Retina (tissue), 1 donor: ENCODE measurements around the gene DSCAML1.

Experiments
- DNase-seq: peaks from one replicate; pipeline ENCODE4 v3.0.0-alpha.2; 2016

The DSCAML1 gene

GRCh38 chr11:117604336-117604995 is 192.6 kb downstream of the DSCAML1 start:
- DNase-seq, result no peak

GRCh38 chr11:117603932-117604331 is 193.1 kb downstream of the DSCAML1 start:
- no peak for DNase-seq

DNA sequence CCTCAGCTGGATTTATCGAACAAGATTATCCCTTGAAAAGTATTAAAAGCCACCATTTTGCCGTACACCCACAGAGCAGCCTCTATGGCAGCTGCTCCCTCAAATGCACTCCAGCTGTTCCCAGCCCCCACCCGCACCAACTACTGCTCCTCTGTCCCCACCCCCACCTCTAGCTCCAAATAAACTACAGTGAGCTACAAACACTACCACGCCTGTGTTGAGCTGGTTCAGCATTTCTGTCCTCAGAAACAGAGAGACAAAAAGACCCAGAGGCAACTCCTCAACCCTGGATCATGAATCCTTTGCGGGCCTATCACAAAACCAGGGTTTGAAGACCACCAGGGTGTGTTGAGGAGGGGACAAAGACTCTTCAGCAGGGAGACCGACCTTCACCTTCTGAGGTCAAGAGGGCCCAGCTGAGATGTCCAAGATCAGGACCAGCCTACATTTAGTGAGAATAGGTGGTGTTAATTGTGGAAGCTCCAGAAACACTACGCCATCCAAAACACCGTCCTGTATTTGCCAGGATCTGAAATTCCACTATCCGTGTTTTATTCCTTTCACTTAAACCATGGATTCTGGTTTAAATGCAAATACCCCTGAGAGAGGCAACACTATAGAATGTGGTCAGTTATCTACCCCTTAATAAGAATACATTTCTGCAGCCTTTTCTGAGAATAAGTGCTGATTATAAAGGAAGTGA is 195.9 kb downstream of the DSCAML1 start:
- no peak for DNase-seq

DNA sequence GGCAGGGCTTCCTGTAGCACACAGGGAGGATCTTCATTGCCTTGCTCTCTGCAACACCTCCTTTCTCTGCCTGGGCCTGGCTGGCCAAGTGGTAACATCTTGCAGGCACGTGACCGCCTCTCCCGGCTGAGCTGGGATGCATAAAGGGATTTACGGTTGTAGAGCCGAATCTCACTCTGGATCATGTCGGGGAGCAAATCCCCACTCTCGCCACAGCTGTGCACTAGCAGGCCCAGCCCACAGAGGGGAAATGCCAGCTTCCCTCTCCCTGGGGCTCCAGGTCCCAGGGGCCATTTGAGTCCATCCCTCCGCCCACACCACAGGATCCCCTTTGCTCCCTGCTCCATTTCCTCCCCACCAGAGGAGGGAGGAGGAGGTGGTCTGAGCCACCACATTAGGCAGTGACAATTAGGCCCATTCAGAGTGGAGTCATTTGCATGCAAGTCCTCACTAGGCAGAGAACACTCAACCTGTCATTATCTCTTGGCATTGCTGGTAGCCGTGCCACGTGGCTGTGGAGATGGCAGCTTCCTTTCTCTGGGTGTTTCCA is 196.7 kb downstream of the DSCAML1 start:
- peak; percentile 69 for DNase-seq

GRCh38 chr11:117597071-117597470 is 199.9 kb downstream of the DSCAML1 start:
- no peak for DNase-seq

DNA sequence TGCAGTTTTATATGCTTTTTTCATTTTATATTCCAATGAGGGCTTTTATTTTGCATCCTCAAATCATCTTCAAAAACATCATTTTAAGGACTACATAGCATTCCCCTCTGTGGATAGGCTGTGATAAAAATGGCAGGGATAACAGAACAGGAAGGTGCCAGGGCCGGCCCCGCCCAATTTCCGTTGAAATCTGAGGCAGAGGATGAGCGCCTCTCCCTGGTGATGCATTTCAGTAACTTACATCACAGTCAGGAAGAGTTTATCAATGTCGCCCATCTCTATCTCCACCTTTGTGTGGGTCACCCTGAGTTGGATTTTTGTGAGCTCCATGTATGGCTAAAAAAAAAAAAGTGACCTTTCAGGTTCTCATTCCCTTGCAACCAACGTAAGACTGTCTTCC is 201.6 kb downstream of the DSCAML1 start:
- DNase-seq, result no peak

- DNase-seq, result no peak
These were observed 202.3 kb downstream of the DSCAML1 start for GRCh38 chr11:117594721-117595120.

DNA sequence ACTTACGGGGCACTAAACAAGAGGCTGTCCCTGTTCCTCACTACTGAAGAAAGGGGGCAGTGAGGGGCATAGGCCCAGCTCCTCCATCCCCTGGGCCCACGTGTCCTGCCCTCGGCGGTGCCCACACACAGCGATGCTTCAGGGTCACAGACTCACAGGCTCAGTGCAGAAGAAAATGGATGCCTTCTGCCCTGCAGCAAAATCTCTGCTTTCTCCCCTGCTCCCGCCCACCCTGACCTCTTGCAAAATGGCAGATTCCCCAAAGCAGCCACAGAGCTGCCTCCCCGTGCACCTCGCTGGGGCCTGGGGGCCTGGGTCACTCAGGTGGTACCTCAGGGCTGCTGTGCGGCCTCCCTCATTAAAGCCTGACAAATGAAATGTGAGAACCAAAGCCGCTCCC is 204.0 kb downstream of the DSCAML1 start:
- DNase-seq, result no peak

DNA sequence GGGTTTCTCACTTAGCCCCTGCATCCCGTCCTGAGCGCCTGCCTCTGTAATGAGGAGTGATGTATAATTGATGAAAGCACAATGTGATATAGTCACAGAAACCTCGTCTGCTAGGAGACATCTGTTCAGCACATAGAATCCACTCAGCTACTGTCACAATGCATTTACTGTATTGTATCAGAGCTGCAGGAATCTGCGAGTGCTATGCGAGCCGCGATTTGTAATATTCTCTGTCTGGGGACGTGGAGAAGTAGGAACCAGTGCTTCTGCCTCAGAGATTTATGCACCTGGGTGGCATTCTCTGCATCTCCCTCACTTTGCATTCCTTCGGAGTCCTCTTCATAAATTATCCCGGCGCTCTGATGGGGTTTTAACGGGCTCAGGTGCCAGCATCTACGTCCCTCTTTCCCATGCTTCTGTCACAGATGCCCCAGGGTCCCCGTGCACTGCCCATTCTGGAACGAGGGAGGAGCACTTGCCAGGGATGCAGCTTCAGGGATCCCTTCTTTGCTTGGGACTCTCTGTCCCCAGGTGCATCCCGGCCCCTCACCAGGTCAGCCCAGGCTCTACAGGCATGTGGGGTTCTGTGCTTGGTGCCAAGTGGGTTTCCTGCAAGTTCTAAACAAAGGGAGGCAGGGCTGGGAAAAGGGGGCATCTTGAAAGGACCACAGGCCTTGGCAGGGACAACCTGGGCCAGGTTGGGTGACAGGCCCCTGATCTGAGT is 205.5 kb downstream of the DSCAML1 start:
- DNase-seq, result peak; percentile 63

DNA sequence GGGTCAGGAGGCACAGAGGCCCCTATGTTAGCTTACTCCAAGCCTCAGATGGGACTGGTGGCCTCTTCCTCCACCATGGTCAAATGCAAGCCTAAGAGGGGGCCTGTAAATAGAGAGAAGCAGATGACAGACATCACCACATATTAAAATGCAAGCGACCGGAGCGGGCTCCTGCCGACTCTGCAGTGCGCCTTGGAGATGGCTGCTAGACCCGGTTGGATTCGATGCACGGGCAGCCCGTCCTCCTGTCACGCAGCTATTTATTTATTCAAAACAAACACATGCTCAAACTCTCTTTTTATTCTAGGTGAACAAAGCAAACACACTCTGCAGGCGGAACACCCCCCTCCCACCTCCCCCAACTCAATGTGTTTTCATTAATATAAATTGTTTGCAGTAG is 208.0 kb downstream of the DSCAML1 start:
- DNase-seq, result no peak

DNA sequence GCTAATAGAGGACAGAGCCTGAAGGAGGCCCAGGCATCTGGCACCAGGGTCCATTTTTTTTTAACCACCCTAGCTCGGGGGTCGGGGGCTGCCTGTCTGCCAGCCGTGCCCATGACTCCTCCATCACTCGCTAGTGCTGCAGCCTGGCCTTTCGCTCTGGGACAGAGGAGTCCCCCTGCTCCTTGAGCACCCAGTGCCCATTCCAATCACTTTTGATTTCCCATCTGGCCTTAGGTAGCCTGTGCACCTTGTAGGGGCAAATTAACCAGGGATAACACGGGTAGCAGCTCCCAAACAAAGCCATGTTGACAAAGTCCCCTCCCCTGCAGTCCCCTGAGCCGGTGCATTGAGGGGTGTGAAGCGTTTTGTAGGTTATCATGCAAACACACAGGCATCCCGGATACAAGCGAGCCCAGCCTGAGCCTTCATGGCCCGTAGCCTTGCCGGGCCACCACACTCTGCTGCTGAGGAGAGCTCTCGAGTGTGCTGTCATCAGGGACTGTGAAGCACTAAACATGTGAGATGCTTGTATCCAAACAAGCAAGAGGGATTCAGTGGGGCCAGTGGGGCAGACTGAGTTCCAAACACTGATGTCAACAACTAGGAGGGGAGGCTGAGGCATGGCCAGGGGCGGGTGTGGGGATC is 208.7 kb downstream of the DSCAML1 start:
- no peak for DNase-seq

GRCh38 chr11:117587416-117587815 is 209.6 kb downstream of the DSCAML1 start:
- no peak for DNase-seq

GRCh38 chr11:117586392-117586791 is 210.6 kb downstream of the DSCAML1 start:
- no peak for DNase-seq

DNA sequence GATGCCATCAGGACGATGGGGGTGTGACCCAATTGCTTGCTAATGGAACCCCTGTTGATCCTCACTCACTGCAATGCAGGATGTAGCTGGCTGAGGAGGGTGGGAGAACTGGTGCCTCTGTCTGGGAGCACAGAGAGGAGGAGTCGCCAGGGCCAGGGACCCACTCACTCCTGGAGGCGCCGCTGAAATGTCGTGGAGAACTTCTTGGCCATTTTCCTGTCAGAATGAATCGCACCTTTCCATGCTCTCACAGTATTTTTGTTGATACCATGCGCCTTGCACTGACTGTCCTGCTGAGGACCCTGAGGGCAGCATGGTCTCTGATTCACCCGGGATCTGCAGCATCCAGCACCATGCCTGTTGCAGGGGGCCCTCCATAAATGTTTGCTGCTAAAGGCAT is 211.4 kb downstream of the DSCAML1 start:
- DNase-seq, result no peak

- no peak for DNase-seq
These were observed 212.8 kb downstream of the DSCAML1 start for GRCh38 chr11:117584056-117584830.

GRCh38 chr11:117583063-117583801 is 213.8 kb downstream of the DSCAML1 start:
- DNase-seq, result peak; percentile 69

- DNase-seq, result peak; percentile 59
These were observed 214.6 kb downstream of the DSCAML1 start for GRCh38 chr11:117582433-117582832.

- DNase-seq, result no peak
These were observed 216.2 kb downstream of the DSCAML1 start for GRCh38 chr11:117580866-117581265.

DNA sequence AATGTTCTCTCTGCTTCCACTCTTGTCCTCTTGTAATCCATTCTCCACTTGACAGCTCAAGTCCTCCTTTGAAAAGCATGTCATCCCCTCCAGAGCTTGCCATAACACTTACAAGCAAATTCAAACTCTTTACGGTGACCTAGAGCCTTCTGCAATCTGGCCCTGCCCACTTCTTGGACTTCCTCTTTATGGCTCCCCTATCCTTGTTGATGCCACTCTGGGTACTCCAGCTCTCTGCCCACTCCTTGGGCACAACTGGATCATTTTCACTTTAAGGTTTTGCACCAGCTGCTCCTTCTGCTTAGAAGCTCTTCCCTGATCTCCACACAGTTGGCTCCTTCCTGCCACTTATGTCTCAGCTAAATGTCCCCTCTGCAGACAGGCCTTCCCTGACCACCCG is 217.9 kb downstream of the DSCAML1 start:
- no peak for DNase-seq

GRCh38 chr11:117575856-117576255 is 221.2 kb downstream of the DSCAML1 start:
- DNase-seq, result no peak

DNA sequence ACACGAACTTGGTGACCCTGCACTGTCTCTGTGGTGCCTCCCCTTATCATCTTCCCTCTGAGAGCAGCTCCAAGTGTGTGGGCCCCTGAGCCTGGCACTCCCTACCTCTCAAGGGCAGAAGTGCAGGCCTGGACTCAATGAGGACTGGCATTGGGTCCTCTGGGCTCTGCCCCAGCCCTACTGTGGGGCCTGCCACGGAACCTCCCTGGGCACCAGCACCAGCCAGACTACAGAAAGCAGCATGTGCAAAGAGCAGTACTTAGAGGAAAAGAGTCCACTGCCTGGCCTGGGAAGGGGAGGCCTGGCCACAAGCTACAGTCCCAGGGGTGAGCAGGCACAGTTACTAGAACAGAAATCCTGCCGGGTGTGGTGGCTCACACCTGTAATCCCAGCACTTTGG is 222.5 kb downstream of the DSCAML1 start:
- DNase-seq, result no peak

DNA sequence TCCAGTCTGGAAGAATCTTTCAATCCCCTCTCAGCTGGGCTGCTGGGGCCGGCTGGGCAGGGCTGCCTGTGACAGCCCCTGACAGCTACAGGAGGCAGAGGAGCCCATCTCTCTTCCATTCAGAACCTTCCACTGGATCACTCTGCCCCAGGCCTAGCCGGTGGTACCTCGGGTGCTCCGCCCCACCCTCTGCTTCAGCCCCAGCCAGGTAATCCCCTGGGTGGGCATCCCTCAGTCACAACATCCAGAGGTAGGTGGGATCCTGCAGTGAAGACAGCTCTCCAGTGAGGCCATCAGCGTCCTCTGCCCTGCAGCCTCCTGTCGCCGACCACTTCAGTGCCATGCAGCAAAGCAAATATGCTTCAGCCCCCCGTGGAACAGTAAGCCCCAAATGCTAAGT is 223.7 kb downstream of the DSCAML1 start:
- no peak for DNase-seq
